Esophagus muscularis mucosa (tissue), 3 donors: ENCODE results near the gene SIX3.

Source experiments
- CTCF ChIP-seq, 3 experiments: fragments of 200-600 bp in 2 of 3; fragments of 450-650 bp in 1 of 3; sonication (generic) in 2 of 3; IDR thresholded peaks; one replicate each; pipeline ENCODE4 v1.5.1; 2017 to 2019; ENCODE audit warnings: antibody characterized with exemption in 3 of 3, mild to moderate bottlenecking in 2 of 3, moderate library complexity in 1 of 3
- POLR2A ChIP-seq: fragments of 450-650 bp; IDR thresholded peaks from one replicate; pipeline ENCODE4 v1.6.1; 2017; ENCODE audit warnings: antibody characterized with exemption, moderate library complexity, mild to moderate bottlenecking, low read depth
- POLR2AphosphoS5 ChIP-seq, 2 donors: sonication (generic); formaldehyde crosslinking; IDR thresholded peaks; one replicate each; pipeline ENCODE4 v1.6.1; 2017; ENCODE audit warnings: antibody characterized with exemption in 2 of 2

GRCh38 chr2:44939106-44940048 is 2.1 kb upstream of the SIX3 start:
- no peak for TF ChIP-seq CTCF (IDR thresholded peaks at IDR 0.05)
- TF ChIP-seq POLR2A, result no peak
- TF ChIP-seq POLR2AphosphoS5 (IDR thresholded peaks at IDR 0.05), result no peak
